Stimulated activated naive CD8-positive, alpha-beta T cell treated with anti-CD3 and anti-CD28 coated beads, Interleukin-15, Interleukin-2, amounts not matched to agents 100 ng/mL and 50 ng/mL, for 24 hours (primary cell): ENCODE data around the gene ARSI.

Experiments
- H3K27ac Mint-ChIP-seq: one replicate; pipeline ENCODE4 v1.8.0; 2021; ENCODE audit warnings: mild to moderate bottlenecking, mixed read lengths
- H3K27me3 Mint-ChIP-seq: one replicate; pipeline ENCODE4 v1.8.0; 2021; ENCODE audit warnings: mixed read lengths
- H3K36me3 Mint-ChIP-seq: one replicate; pipeline ENCODE4 v1.8.0; 2021; ENCODE audit warnings: low read depth, mixed read lengths
- H3K4me1 Mint-ChIP-seq: one replicate; pipeline ENCODE4 v1.8.0; 2021; ENCODE audit warnings: low read depth, mixed read lengths
- H3K4me3 Mint-ChIP-seq: one replicate; pipeline ENCODE4 v1.8.0; 2021; ENCODE audit warnings: mild to moderate bottlenecking, mixed read lengths
- H3K9me3 Mint-ChIP-seq: one replicate; pipeline ENCODE4 v1.8.0; 2021; ENCODE audit warnings: mixed read lengths

ARSI gene

DNA sequence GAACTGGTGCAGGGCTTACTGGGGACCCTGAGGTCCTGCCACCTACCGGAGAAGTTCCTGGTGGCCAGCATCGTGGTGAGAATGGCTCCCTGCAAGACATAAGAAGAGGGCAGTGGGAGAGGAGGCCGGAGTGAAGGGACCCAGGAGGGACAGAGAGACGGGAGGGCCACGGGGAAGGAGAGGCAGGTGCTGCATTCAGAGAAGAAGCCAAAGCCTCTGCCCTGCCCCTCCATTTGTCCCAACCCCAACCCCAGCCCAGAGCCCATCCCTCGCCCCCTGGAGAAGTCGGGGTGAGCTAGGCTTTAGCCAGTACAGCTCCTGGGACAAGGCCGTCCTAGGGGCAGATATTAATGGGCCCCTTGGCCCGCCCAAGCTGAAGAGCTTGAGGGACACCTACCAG lies 55.0 kb downstream of the ARSI start:
- H3K4me3 Mint-ChIP-seq: no peak overlapping the region
- H3K9me3 Mint-ChIP-seq: no peaks in the 10 kb centered on the region
- no peaks in the 10 kb centered on the region for H3K36me3 Mint-ChIP-seq
- H3K4me1 Mint-ChIP-seq: no peaks in the 10 kb centered on the region
- no peak overlapping the region for H3K27ac Mint-ChIP-seq
- H3K27me3 Mint-ChIP-seq: no peaks in the 10 kb centered on the region

DNA sequence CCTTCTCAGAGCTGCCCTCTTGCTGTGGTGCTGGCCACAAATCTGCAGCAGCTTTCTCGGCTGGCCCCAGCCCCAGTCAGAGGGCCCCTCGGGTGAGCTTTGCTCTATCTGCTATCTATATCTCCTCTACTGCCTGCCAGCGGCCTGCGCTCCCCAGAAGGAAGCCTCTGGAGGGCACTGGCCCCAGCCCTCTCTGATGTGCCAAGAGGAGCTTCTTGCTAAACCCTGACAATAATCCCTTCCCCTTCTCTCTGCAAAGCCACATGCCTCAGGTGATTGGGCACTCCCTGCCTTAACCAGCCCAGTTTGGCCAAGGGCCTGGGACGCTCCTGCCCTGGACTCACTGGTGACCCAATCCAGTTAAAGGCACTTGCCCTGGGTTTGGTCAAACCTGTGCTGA lies 55.9 kb downstream of the ARSI start:
- Mint-ChIP-seq H3K36me3 (no peaks in the 10 kb centered on the region), H3K27me3 (no peaks in the 10 kb centered on the region), H3K4me1 (no peaks in the 10 kb centered on the region), H3K9me3 (no peaks in the 10 kb centered on the region), H3K27ac (no peak overlapping the region), H3K4me3 (no peak overlapping the region)

DNA sequence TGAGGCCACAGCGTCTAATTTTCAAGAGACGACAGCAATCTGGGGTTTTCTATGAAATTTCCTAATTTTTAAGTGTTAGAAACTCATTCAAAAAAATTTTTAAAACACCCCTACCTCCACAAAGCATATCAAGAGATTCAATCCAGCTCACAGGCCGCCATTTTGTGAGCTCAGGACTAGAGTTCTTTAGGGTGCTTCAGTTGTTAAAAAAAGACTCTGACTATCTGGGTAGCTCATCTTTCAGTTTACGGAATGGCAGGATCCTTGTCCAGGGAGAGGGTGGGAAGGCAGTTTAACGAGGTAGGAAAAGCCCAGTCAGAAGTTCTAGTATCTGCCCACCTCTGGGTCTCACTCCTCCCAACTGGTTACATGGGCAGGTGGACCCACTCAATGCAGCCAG lies 56.3 kb downstream of the ARSI start:
- Mint-ChIP-seq H3K4me1 (no peaks in the 10 kb centered on the region), H3K36me3 (no peaks in the 10 kb centered on the region), H3K27ac (no peak overlapping the region)

More for the DNA sequence above, 56.3 kb downstream of the ARSI start:
- no peaks in the 10 kb centered on the region for H3K9me3 Mint-ChIP-seq
- no peak overlapping the region for H3K4me3 Mint-ChIP-seq
- H3K27me3 Mint-ChIP-seq: no peaks in the 10 kb centered on the region
